PC-3 (cell line): ENCODE data around the gene METAP2. TPM values are rescaled to one million over a fixed set of nuclear protein-coding genes. Genes with fewer than 3 reads are reported as not detected.

Source experiments
- ATAC-seq: fragments of 200-7000 bp; cut with Tn5 transposase; 2 replicates; pipeline ENCODE4 v1.9.1; 2020; ENCODE audit warnings: mild to moderate bottlenecking, moderate library complexity
- BruUV-seq: library from RNA; stranded (reverse); fragments of 400-500 nt; replicated peaks from 2 replicates; lab custom pipeline; 2021; lab: Mats Ljungman, UMichigan
- CTCF ChIA-PET: fragments of 300-600 bp; sonication (Branson Sonifier 250); formaldehyde crosslinking; loops from one replicate; lab custom pipeline; 2022; ENCODE audit warnings: antibody characterized with exemption; lab: Charles Lee
- POLR2A ChIA-PET: fragments of 300-600 bp; sonication (Branson Sonifier 250); formaldehyde crosslinking; loops from one replicate; lab custom pipeline; 2022; ENCODE audit warnings: antibody characterized with exemption; ENCODE audit not compliant: unreplicated experiment; lab: Charles Lee
- DNase-seq: peaks from one replicate; pipeline ENCODE4 v3.0.0-alpha.2; 2015
- H2AFZ ChIP-seq: fragments of 300-600 bp; sonication (generic); 2 replicates; pipeline ENCODE4 v1.6.0; 2016; ENCODE audit warnings: antibody characterized with exemption, low read length
- H3F3A ChIP-seq: fragments of 300-600 bp; sonication (generic); one replicate; pipeline ENCODE4 v1.6.0; 2017; ENCODE audit warnings: antibody characterized with exemption, low read length, control low read depth, mild to moderate bottlenecking; ENCODE audit not compliant: unreplicated experiment
- H3K27ac ChIP-seq: fragments of 300-600 bp; sonication (generic); 2 replicates; pipeline ENCODE4 v1.5.1; 2016; ENCODE audit warnings: mild to moderate bottlenecking, low read length
- H3K27me3 ChIP-seq: fragments of 300-600 bp; sonication (generic); 2 replicates; pipeline ENCODE4 v1.6.1; 2016; ENCODE audit warnings: low read length, mixed read lengths
- H3K36me3 ChIP-seq: fragments of 300-600 bp; sonication (generic); 2 replicates; pipeline ENCODE4 v1.6.1; 2016; ENCODE audit warnings: low read depth, mixed run types, low read length, mixed read lengths
- H3K4me1 ChIP-seq: fragments of 300-600 bp; sonication (generic); 2 replicates; pipeline ENCODE4 v1.5.1; 2016; ENCODE audit warnings: low read length; ENCODE audit not compliant: insufficient read depth
- H3K4me2 ChIP-seq: fragments of 300-600 bp; sonication (generic); 2 replicates; pipeline ENCODE4 v1.6.0; 2016; ENCODE audit warnings: low read length
- H3K4me3 ChIP-seq: fragments of 300-600 bp; sonication (generic); 2 replicates; pipeline ENCODE4 v1.5.1; 2016; ENCODE audit warnings: mild to moderate bottlenecking, low read length, mixed read lengths
- H3K79me2 ChIP-seq: fragments of 300-600 bp; sonication (generic); 2 replicates; pipeline ENCODE4 v1.6.1; 2017; ENCODE audit warnings: low read length, mixed read lengths
- H3K9ac ChIP-seq: fragments of 300-600 bp; sonication (generic); 2 replicates; pipeline ENCODE4 v1.6.0; 2016; ENCODE audit warnings: mild to moderate bottlenecking, low read length
- H3K9me2 ChIP-seq: fragments of 300-600 bp; sonication (generic); replicated peaks from 2 replicates; pipeline ENCODE4 v1.6.1; 2016; ENCODE audit warnings: mixed run types, low read length, mixed read lengths
- H3K9me3 ChIP-seq: fragments of 300-600 bp; sonication (generic); 2 replicates; pipeline ENCODE4 v1.6.1; 2016; ENCODE audit warnings: low read length, mixed read lengths
- H4K20me1 ChIP-seq: fragments of 300-600 bp; sonication (generic); 2 replicates; pipeline ENCODE4 v1.6.1; 2016; ENCODE audit warnings: low read length, mixed read lengths
- CTCF ChIP-seq: fragments of 300-600 bp; sonication (generic); conservative IDR thresholded peaks from 2 replicates; pipeline ENCODE4 v1.5.1; 2017; ENCODE audit warnings: antibody characterized with exemption, low read depth, mild to moderate bottlenecking, low read length
- EZH2 ChIP-seq: fragments of 300-600 bp; sonication (generic); IDR thresholded peaks from one replicate; pipeline ENCODE4 v1.6.1; 2017; ENCODE audit warnings: antibody characterized with exemption, mild to moderate bottlenecking, low read length; ENCODE audit not compliant: unreplicated experiment
- EZH2phosphoT487 ChIP-seq: fragments of 300-600 bp; sonication (generic); IDR thresholded peaks from 2 replicates; pipeline ENCODE4 v1.6.1; 2018; ENCODE audit warnings: mild to moderate bottlenecking, antibody characterized with exemption, low read length, borderline replicate concordance
- intact Hi-C: fragments of 100-400 bp; cut with micrococcal nuclease; formaldehyde crosslinking; loops from 2 replicates; pipeline ENCODE4 v1.9.0; 2023
- total RNA-seq: library from RNA; depleted of rRNA; stranded (reverse); fragments of >200 nt; gene quantifications from 2 replicates; pipeline ENCODE4 v1.2.3, GENCODE V29; 2014

Gene METAP2
- total RNA-seq, 1 experiment from 2014 or later, result 79.2 TPM

GRCh38 chr12:95541436-95541835 is 67.5 kb downstream of the METAP2 start:
- ChIA-PET POLR2A (no interaction called here), CTCF (no interaction called here)
- DNase-seq, result no peak
- intact Hi-C loops, result no loop called here
- Histone ChIP-seq H3F3A (no peaks in the 10 kb centered on the region), H3K36me3 (no peaks in the 10 kb centered on the region), H3K27ac (no peak overlapping the region), H3K9ac (no peak overlapping the region), H2AFZ (no peak overlapping the region), H3K4me1 (no peaks in the 10 kb centered on the region), H3K9me2 (no peaks in the 10 kb centered on the region), H3K4me2 (no peak overlapping the region), H3K79me2 (no peaks in the 10 kb centered on the region), H4K20me1 (no peaks in the 10 kb centered on the region), H3K27me3 (no peaks in the 10 kb centered on the region), H3K4me3 (no peak overlapping the region), H3K9me3 (no peaks in the 10 kb centered on the region)
- BruUV-seq, result no TSS peak
- ATAC-seq, result no peak
- TF ChIP-seq EZH2phosphoT487, result no peak
- no peak for TF ChIP-seq CTCF
- TF ChIP-seq EZH2, result no peak

GRCh38 chr12:95543305-95543704 is 69.4 kb downstream of the METAP2 start:
- ChIA-PET POLR2A (no interaction called here), CTCF (interaction anchor here (0.7 kb wide), 1 partner anchor 273 kb away, joined by 3 read pairs; no protein-coding TSS in a partner anchor)
- Histone ChIP-seq H3K36me3 (no peaks in the 10 kb centered on the region), H3K9ac (no peak overlapping the region), H3K4me3 (no peak overlapping the region), H3K4me2 (no peak overlapping the region), H3K9me2 (no peaks in the 10 kb centered on the region), H3K27ac (no peak overlapping the region), H3K27me3 (no peaks in the 10 kb centered on the region), H3K79me2 (no peaks in the 10 kb centered on the region), H3K4me1 (no peaks in the 10 kb centered on the region), H3K9me3 (no peaks in the 10 kb centered on the region), H3F3A (no peaks in the 10 kb centered on the region), H2AFZ (no peak overlapping the region), H4K20me1 (no peaks in the 10 kb centered on the region)
- ATAC-seq, result no peak
- BruUV-seq, result no TSS peak
- TF ChIP-seq EZH2phosphoT487 (no peak), EZH2 (no peak), CTCF (no peak)
- intact Hi-C loops, result no loop called here
- DNase-seq, result no peak

- POLR2A ChIA-PET, result no interaction called here
- no peaks in the 10 kb centered on the region for H3K36me3 ChIP-seq
These were observed 70.8 kb downstream of the METAP2 start for GRCh38 chr12:95544756-95545155.

More at GRCh38 chr12:95544756-95545155, 70.8 kb downstream of the METAP2 start:
- Histone ChIP-seq H3K4me3 (no peak overlapping the region), H3K79me2 (no peaks in the 10 kb centered on the region), H4K20me1 (no peaks in the 10 kb centered on the region), H3K4me1 (no peaks in the 10 kb centered on the region), H3K27me3 (no peaks in the 10 kb centered on the region), H3F3A (no peaks in the 10 kb centered on the region), H2AFZ (no peak overlapping the region), H3K9me3 (0 out of 2 replicates have a peak, but pooled peaks cover 5% of the 10 kb centered on the region), H3K27ac (no peak overlapping the region), H3K9me2 (no peaks in the 10 kb centered on the region), H3K9ac (no peak overlapping the region), H3K4me2 (no peak overlapping the region)
- CTCF ChIA-PET, result no interaction called here
- TF ChIP-seq EZH2phosphoT487, result no peak
- no peak for TF ChIP-seq CTCF
- TF ChIP-seq EZH2, result no peak
- BruUV-seq, result no TSS peak
- DNase-seq, result no peak
- no peak for ATAC-seq
- intact Hi-C loops, result no loop called here
